Mucosa of descending colon (tissue), 3 donors: ENCODE measurements around the gene MAP3K3. TPM values are rescaled to one million over a fixed set of nuclear protein-coding genes. Genes with fewer than 3 reads are reported as not detected.

Source experiments
- ATAC-seq: fragments of 200-7000 bp; cut with Tn5 transposase; one replicate; pipeline ENCODE4 v1.9.1; 2020; ENCODE audit warnings: mild to moderate bottlenecking, moderate library complexity
- DNase-seq, 3 donors: peaks; one replicate each; pipeline ENCODE4 v3.0.0-alpha.2; 2020
- H3K36me3 ChIP-seq: fragments of 200-600 bp; one replicate; pipeline ENCODE4 v1.8.0; 2021; ENCODE audit warnings: low read depth, mild to moderate bottlenecking
- H3K4me1 ChIP-seq: fragments of 200-600 bp; one replicate; pipeline ENCODE4 v1.8.0; 2021; ENCODE audit warnings: low read depth, mild to moderate bottlenecking
- H3K4me3 ChIP-seq: fragments of 200-600 bp; one replicate; pipeline ENCODE4 v1.8.0; 2021; ENCODE audit warnings: mild to moderate bottlenecking
- H3K9me3 ChIP-seq: fragments of 200-600 bp; one replicate; pipeline ENCODE4 v1.8.0; 2021; ENCODE audit warnings: mild to moderate bottlenecking
- intact Hi-C, 2 donors: fragments of 100-400 bp; cut with DNase I in 1 of 2; cut with micrococcal nuclease in 1 of 2; formaldehyde crosslinking; loops; one replicate each; pipeline versions ENCODE4 v1.11.0 to v1.11.1; 2022; cut with DNase I, micrococcal nuclease
- total RNA-seq, 3 donors: library from RNA; stranded (reverse); fragmentation: NEBNext Ultra II Directional in 2 of 3; extraction: Animal tissue kit (Norgen Biotek cat#: 25700) in 2 of 3; gene quantifications; one replicate each; pipeline versions ENCODE4 v1.2.1 to v1.2.4, GENCODE V29; 2021 to 2023
- TF ChIP-seq, protein P1 (sequence below): fragments of 200-600 bp; IDR thresholded peaks from one replicate; pipeline ENCODE4 v1.8.0; 2022; ENCODE audit warnings: antibody characterized with exemption, mild to moderate bottlenecking
- donor health status: DM: no; HTN: no; CAD: no; lungs with moderate emphysema.
- donor health status: DM: no; HTN: no; CAD: no.
- donor health status: DM: no; HTN: yes; CAD: no.

The MAP3K3 gene
- total RNA-seq, 3 donors from 2014 or later, result 13.0 to 54.7 (median 18.5) TPM

DNA sequence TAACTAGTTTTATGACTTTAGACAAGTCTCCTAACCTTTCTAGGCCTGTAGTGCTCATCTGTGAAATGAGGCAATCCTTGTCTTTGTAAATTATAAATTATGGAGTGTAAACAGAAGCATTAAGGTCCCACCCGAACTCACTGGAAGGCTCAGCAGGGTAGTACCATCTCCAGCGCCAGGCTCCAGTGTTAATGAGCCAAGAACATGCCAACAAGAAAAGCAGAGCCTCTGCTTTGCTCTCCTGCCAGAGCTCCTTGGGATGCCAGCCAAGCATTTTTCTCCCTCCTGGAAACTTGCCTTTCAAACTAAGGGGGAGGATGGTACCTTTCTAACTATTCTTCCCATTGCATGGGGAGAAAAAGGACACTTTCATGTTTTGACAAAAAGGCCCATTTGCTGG is 62.8 kb downstream of the MAP3K3 start:
- intact Hi-C loops, result no loop called here
- no peak overlapping the region for H3K4me3 ChIP-seq
- DNase-seq (no peak), ATAC-seq (no peak)
- no peaks in the 10 kb centered on the region for H3K4me1 ChIP-seq
- H3K36me3 ChIP-seq, result no peaks in the 10 kb centered on the region
- TF ChIP-seq, protein P1, sequence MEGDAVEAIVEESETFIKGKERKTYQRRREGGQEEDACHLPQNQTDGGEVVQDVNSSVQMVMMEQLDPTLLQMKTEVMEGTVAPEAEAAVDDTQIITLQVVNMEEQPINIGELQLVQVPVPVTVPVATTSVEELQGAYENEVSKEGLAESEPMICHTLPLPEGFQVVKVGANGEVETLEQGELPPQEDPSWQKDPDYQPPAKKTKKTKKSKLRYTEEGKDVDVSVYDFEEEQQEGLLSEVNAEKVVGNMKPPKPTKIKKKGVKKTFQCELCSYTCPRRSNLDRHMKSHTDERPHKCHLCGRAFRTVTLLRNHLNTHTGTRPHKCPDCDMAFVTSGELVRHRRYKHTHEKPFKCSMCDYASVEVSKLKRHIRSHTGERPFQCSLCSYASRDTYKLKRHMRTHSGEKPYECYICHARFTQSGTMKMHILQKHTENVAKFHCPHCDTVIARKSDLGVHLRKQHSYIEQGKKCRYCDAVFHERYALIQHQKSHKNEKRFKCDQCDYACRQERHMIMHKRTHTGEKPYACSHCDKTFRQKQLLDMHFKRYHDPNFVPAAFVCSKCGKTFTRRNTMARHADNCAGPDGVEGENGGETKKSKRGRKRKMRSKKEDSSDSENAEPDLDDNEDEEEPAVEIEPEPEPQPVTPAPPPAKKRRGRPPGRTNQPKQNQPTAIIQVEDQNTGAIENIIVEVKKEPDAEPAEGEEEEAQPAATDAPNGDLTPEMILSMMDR, result no peak
- no peaks in the 10 kb centered on the region for H3K9me3 ChIP-seq

DNA sequence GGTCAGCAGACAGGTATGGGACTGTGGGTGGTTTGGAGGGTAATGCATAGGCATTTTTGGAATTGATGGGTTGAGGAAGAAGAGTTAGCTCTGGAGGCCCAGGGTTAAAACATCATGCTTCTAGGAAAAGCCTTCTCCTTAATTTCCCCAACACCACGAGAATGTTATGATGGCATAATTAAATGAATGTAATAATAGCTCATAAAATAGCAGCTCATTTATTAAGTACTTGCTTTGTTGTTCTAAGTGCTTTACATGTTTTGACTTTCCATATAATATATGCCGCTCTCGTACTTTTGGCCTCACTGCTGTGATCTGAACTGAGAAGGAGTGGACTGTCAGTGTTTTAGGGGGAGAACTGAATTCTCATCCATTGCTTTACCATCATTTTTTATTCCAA is 63.4 kb downstream of the MAP3K3 start:
- DNase-seq (no peak), ATAC-seq (no peak)
- H3K4me1 ChIP-seq, result no peaks in the 10 kb centered on the region
- intact Hi-C loops, result no loop called here
- H3K4me3 ChIP-seq, result no peak overlapping the region
- H3K9me3 ChIP-seq, result no peaks in the 10 kb centered on the region
- H3K36me3 ChIP-seq, result no peaks in the 10 kb centered on the region
- TF ChIP-seq, protein P1, result no peak

DNA sequence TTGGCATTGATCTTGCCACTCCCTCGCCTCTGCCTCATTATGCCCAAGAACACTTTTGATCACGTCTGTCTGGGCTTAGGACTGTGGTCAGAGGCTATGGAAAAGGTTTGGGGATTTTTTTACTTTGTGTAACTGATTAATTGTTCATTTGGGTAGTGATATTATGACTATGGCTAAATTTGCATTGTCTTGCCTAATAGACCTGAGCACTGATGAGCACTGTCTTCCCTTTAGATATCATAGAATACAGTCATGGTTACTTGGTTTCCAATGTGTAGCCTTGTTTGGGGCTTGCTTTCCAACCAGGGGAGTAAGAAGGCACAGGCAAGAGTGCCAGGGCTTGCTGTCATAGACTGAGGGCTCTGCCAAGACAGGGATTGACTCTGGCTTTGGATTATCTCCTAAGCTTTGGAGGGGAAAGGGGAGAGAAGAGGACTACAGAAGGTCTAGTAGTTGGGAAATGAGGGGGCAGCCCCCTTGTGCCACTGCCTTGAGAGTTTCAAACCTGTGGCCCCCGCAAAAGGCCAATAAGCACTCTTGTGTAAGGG is 64.0 kb downstream of the MAP3K3 start:
- ATAC-seq, result no peak
- DNase-seq, result no peak
- H3K4me3 ChIP-seq, result no peak overlapping the region
- no peaks in the 10 kb centered on the region for H3K9me3 ChIP-seq
- TF ChIP-seq, protein P1, result no peak
- peaks cover under 1% of the 10 kb centered on the region for H3K36me3 ChIP-seq
- intact Hi-C loops, result no loop called here
- no peaks in the 10 kb centered on the region for H3K4me1 ChIP-seq

DNA sequence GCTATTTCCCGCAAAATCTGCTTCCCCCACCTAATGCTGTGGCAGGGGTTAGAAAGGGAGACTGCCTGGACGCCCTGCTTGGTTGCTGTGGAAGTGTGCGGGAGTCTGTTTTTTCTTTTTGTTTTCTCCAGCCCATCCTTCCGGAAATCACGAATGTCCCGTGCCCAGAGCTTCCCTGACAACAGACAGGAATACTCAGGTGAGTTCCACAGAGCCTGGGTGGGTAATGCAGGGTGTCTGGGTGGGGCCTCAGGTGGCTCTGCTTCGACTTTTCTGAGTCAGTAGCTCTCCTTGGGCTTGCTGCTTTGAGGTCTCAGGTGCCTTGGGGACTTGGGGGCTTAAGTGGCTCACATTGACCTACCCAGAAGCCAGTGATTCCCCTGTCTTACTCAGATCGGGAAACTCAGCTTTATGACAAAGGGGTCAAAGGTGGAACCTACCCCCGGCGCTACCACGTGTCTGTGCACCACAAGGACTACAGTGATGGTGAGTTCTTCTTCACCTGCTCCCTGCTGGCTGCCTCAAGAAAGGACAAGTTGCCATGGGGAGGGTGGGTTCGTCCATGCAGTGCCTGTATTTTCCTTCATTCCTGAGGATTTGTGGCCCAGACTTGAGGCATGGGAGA is 66.3 kb downstream of the MAP3K3 start:
- H3K9me3 ChIP-seq, result no peaks in the 10 kb centered on the region
- intact Hi-C loops, result no loop called here
- H3K4me3 ChIP-seq, result no peak overlapping the region
- peaks cover 5% of the 10 kb centered on the region for H3K36me3 ChIP-seq
- no peak for DNase-seq
- ATAC-seq, result peak; percentile 23
- no peaks in the 10 kb centered on the region for H3K4me1 ChIP-seq
- TF ChIP-seq, protein P1, result no peak

DNA sequence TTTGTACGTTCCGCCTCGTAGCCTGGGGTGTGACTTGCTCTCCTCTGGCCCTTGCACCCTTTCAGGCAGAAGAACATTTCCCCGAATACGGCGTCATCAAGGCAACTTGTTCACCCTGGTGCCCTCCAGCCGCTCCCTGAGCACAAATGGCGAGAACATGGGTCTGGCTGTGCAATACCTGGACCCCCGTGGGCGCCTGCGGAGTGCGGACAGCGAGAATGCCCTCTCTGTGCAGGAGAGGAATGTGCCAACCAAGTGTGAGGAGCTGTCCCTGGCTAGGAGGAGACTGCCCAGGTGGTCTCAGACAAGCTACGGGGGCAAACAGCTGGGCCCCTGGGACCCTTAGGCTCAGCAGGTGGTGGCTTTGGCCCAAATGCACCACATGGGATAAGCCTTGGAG is 67.3 kb downstream of the MAP3K3 start:
- no peaks in the 10 kb centered on the region for H3K9me3 ChIP-seq
- TF ChIP-seq, protein P1, result no peak
- DNase-seq (no peak), ATAC-seq (no peak)
- H3K36me3 ChIP-seq, result peaks cover 5% of the 10 kb centered on the region
- H3K4me3 ChIP-seq, result no peak overlapping the region
- H3K4me1 ChIP-seq, result no peaks in the 10 kb centered on the region
- intact Hi-C loops, result no loop called here
